HUES64 (cell line): Measurements from ENCODE around the gene PSMC6.

ENCODE experiments used
- H3K27ac ChIP-seq: 2 replicates; pipeline ENCODE4 v1.7.0; 2013; ENCODE audit warnings: low read depth, low read length, inconsistent platforms
- H3K27me3 ChIP-seq: 2 replicates; pipeline ENCODE4 v1.6.1; 2013; ENCODE audit warnings: mild to moderate bottlenecking, low read length; ENCODE audit not compliant: insufficient read depth
- H3K36me3 ChIP-seq: 2 replicates; pipeline ENCODE4 v1.6.1; 2013; ENCODE audit warnings: mild to moderate bottlenecking, low read length; ENCODE audit not compliant: insufficient read depth
- H3K4me1 ChIP-seq: 2 replicates; pipeline ENCODE4 v1.6.1; 2013; ENCODE audit warnings: mild to moderate bottlenecking, low read length, moderate library complexity; ENCODE audit not compliant: insufficient read depth
- H3K4me3 ChIP-seq: 2 replicates; pipeline ENCODE4 v1.5.1; 2013; ENCODE audit warnings: mild to moderate bottlenecking, low read length, moderate library complexity
- H3K9ac ChIP-seq: 2 replicates; pipeline ENCODE4 v1.6.1; 2013; ENCODE audit warnings: mild to moderate bottlenecking, low read depth, low read length
- H3K9me3 ChIP-seq: 2 replicates; pipeline ENCODE4 v1.6.1; 2013; ENCODE audit warnings: low read depth, low read length; ENCODE audit not compliant: insufficient read depth
- WGBS: fragments of 150-250, 120-280 bp; methylation state at CpG from one replicate; pipeline ENCODE4 v1.1.7; 2013; ENCODE audit warnings: missing lambda C conversion rate; 5-methylcytosine and 5-hydroxymethylcytosine counted together

PSMC6 gene

DNA sequence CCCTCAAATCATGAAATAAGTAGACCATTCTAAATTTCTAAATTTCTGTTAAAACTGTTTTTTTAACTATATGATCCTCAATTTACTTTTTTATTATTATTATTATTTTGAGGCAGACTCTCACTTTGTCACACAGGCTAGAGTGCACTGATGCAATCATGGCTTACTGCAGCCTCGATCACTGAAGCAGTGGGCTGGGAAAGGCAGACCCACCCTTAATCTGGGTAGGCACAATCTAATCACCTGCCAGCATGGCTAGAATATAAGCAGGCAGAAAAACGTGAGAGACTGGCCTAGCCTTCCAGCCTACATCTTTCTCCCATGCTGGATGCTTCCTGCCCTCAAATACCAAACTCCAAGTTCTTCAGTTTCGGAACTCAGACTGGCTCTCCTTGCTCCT is 14.0 kb upstream of the PSMC6 start:
- Histone ChIP-seq H3K36me3 (no peaks in the 10 kb centered on the region), H3K27ac (no peak overlapping the region), H3K4me1 (peaks cover 22% of the 10 kb centered on the region), H3K4me3 (no peak overlapping the region), H3K27me3 (peaks cover 11% of the 10 kb centered on the region; the same call in 1 of the 2 replicates), H3K9ac (no peak overlapping the region), H3K9me3 (no peaks in the 10 kb centered on the region)
- WGBS: 83% methylated on average over 3 of the region's 3 CpGs

DNA sequence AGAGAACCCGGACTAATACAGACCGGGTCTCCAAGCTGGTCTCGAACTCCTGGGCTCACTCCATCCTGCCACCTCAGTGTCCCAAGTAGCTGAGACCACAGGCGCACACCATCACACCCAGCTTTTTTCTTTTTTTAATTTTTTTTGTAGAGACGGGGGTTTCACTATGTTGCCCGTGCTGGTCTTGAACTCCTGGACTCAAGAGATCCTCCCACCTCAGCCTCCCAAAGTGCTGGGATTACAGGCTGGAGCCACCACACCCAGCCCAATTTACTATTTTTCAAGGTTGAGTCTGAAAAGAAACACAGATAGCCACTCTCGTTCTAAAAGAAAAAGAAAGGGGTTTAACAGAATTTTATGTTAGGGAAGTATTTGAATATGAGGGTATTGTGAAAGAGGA is 13.5 kb upstream of the PSMC6 start:
- Histone ChIP-seq H3K36me3 (no peaks in the 10 kb centered on the region), H3K27ac (no peak overlapping the region), H3K9me3 (no peaks in the 10 kb centered on the region), H3K27me3 (peaks cover 11% of the 10 kb centered on the region; the same call in 1 of the 2 replicates), H3K4me1 (peaks cover 22% of the 10 kb centered on the region), H3K4me3 (0 out of 2 replicates have a peak overlapping the region, but pooled peaks have one; percentile 75), H3K9ac (no peak overlapping the region)
- WGBS: 96% methylated on average over 7 of the region's 7 CpGs

DNA sequence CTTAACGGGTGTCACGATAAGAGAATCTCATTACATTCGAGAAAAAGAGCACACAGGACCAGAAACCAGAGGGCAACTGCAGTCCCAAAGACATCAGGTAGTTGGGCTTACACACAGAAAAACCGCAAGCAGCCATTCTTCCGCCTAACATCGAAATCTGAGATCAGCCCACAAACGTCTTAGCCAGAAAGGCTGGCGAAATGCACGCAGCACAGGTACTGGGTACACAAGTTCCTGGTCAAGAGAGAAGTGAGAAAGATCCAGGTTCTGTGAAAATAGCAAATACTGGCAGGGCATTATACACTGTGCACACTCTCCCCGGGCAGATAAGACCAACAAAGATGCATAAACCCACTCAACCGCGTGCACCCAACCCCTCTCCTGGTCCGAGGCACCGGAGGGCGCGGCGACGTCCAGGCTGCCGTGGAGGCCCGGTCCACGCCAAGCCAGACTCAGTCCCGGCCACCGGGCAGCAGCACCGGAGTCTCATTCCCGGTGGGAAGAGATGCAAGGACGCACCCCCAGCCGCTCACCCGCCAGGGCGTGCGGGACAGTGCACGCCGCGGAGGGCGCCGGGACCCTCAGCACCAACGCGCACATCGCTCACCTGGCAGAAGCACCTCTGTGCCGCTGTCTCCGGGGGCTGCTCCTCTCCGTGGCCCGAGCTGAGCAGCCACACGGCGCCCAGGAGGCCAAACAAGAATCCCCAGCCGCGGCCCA is 12.1 kb upstream of the PSMC6 start:
- Histone ChIP-seq H3K27ac (peak overlapping the region; percentile 32; the same call in 1 of the 2 replicates), H3K27me3 (peaks cover 11% of the 10 kb centered on the region; the same call in 1 of the 2 replicates), H3K9ac (peak overlapping the region; percentile 73), H3K4me1 (peaks cover 22% of the 10 kb centered on the region), H3K4me3 (peak overlapping the region; percentile 75), H3K36me3 (no peaks in the 10 kb centered on the region), H3K9me3 (no peaks in the 10 kb centered on the region)
- WGBS: 1% methylated on average over 46 of the region's 46 CpGs

DNA sequence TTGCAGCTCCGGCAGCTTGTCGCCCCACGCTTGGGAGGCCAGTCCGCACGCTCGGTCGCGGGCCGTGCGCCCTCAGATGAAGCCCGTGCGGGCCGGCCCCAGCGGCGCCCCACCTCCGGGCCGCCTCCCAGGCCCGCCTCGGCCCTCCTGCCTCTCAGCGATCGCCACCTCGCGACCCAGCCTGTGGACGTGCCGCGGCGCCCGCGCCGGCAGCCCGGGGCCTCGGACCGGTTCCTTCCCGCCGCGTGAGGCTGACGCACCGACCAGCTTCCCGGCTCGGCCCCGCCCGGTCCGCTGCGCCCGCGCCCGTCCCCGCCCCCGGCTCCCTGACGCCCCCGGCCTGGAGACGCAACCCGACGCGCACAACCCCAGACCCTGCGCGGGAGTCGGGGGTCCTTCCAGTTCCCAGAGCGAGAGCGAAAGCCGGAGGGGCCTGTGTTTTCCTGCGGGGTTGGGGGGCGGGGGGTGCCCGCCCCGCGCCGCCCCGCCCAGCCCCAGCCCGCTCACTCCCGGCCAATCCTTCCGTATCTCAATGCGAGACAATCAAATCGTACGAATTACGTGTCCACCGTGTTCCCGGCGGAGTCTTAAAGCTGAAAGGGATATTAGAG is 11.4 kb upstream of the PSMC6 start, which contains the start of gene ERO1A:
Gene ERO1A, minus strand, starts transcription at position 78 of the 611 bp plus-strand sequence. Its CDS starts 77 bp downstream, at position 1.
- H3K27me3 ChIP-seq: peaks cover 11% of the 10 kb centered on the region; the same call in 1 of the 2 replicates
- no peaks in the 10 kb centered on the region for H3K36me3 ChIP-seq
- under 1% methylated on average over 78 of the region's 78 CpGs for WGBS
- peak within 1 kb of the TSS; percentile 75 for H3K4me3 ChIP-seq
- peak within 1 kb of the TSS; percentile 32; the same call in 1 of the 2 replicates for H3K27ac ChIP-seq
- peak within 1 kb of the TSS; percentile 73 for H3K9ac ChIP-seq
- peaks cover 22% of the 10 kb centered on the region for H3K4me1 ChIP-seq
- no peaks in the 10 kb centered on the region for H3K9me3 ChIP-seq

DNA sequence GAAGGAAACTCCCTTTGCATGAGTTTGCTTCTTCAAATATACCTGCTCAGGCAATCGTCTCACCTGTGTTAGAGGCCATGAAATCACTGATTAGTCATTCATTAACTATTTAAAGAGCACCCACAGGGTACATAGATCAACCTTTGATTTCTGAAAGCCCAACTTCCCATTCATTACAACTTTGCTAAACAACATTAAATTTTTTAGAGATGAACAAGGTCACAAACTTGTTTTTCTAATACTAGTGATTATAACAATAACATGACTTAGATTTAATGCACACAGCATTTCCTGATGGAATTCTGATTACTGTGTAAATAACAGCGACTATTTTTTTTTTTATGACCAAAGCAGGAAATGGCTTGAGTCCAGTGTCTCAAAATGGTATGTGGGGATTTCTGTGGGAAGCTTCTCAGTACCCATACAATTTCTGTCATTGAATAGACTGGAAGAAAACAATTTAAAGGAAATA is 6.3 kb upstream of the PSMC6 start:
- WGBS: 79% methylated on average over 2 of the region's 2 CpGs
- no peaks in the 10 kb centered on the region for H3K9me3 ChIP-seq
- H3K4me1 ChIP-seq: no peaks in the 10 kb centered on the region
- H3K4me3 ChIP-seq: no peak overlapping the region
- no peak overlapping the region for H3K9ac ChIP-seq
- no peak overlapping the region for H3K27ac ChIP-seq
- no peaks in the 10 kb centered on the region for H3K36me3 ChIP-seq
- H3K27me3 ChIP-seq: no peaks in the 10 kb centered on the region

DNA sequence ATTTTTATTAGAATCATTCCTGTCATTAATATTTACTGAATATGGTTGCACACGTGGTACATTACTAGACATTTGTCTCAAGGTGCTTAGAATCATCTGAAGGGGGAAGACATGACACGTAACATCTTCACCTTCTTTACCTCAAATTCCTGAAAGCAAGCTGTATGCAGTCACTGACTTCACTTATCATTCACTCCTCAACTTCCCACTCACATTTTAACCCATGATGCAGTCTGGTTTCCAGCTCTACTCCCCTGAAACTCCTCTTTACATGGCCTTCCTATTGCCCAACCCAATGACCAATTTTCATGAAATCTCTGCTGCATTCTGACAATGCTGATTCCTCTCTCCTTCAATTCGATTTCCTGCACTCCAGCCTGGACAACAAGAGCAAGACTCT is 5.8 kb upstream of the PSMC6 start:
- H3K27ac ChIP-seq: no peak overlapping the region
- H3K9ac ChIP-seq: no peak overlapping the region
- no peaks in the 10 kb centered on the region for H3K4me1 ChIP-seq
- H3K36me3 ChIP-seq: no peaks in the 10 kb centered on the region
- no peaks in the 10 kb centered on the region for H3K27me3 ChIP-seq
- 81% methylated on average over 3 of the region's 3 CpGs for WGBS
- no peaks in the 10 kb centered on the region for H3K9me3 ChIP-seq
- no peak overlapping the region for H3K4me3 ChIP-seq

DNA sequence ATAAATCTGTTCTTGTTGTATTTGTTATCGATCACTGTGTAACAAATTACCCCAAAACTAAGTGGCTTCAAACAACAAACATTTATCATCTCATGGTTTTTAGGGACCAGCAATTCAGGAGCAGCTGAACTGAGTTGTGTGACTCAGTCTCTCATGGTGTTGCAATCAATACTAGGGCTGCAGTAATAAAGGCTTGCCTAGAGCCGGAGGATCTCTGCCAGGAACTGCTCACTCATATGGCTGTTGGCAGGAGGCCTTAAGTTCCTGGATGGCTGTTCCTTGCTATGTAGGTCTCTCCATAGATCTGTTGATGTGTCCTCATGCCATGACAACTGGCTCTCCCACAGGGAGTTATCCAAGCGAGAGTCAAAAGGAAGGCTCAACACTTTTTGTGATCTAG is 3.8 kb upstream of the PSMC6 start:
- no peak overlapping the region for H3K27ac ChIP-seq
- no peaks in the 10 kb centered on the region for H3K27me3 ChIP-seq
- no peak overlapping the region for H3K4me3 ChIP-seq
- H3K9me3 ChIP-seq: no peaks in the 10 kb centered on the region
- H3K4me1 ChIP-seq: peaks cover 7% of the 10 kb centered on the region
- H3K9ac ChIP-seq: no peak overlapping the region
- peaks cover under 1% of the 10 kb centered on the region; the same call in 1 of the 2 replicates for H3K36me3 ChIP-seq
- WGBS: 92% methylated on average over 2 of the region's 3 CpGs

DNA sequence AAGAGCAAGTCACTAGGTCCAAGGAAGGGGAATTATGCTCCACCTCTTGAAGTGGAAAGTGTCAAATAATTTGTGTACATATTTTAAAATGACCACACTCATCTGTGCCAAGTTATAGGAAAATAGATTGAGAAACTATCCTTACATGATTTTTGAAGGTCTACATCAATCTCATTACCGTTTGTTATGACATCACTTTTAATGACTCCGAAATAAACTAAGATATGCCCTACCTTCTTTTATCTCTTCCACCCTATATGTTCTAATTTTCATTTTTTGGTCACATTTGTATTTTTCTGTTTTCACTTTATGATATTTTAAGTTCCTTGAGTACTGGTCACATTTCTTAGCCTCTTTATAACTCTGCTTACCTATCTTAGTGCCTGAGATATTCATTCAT is 3.3 kb upstream of the PSMC6 start:
- Histone ChIP-seq H3K4me1 (peaks cover 10% of the 10 kb centered on the region), H3K36me3 (peaks cover 5% of the 10 kb centered on the region), H3K27ac (no peak overlapping the region), H3K9ac (no peak overlapping the region), H3K27me3 (no peaks in the 10 kb centered on the region), H3K9me3 (no peaks in the 10 kb centered on the region), H3K4me3 (no peak overlapping the region)
- 75% methylated on average over 2 of the region's 2 CpGs for WGBS

DNA sequence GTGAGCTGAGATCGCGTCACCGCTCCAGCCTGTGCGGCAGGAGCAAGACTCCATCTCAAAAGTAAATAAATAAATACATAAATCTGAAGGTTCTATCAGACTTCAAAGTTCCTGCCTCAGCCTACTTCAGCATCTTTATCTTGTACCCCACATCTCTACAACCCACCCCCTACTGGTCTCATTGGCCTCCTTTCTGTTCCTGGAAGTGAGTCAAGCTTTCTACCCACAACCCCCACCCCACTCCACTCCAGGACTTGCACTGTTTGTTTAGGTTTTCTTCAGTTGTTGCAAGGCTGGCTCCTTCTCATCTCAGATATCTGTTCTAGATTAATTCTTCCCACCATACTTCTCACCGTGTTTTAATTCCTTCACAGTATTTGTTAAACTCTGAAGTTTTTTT is 714 bp upstream of the PSMC6 start:
- H3K4me1 ChIP-seq: peaks cover 10% of the 10 kb centered on the region
- no peaks in the 10 kb centered on the region for H3K9me3 ChIP-seq
- H3K36me3 ChIP-seq: peaks cover 30% of the 10 kb centered on the region
- H3K4me3 ChIP-seq: peak overlapping the region; percentile 83
- no peaks in the 10 kb centered on the region for H3K27me3 ChIP-seq
- H3K27ac ChIP-seq: peak overlapping the region; percentile 65
- peak overlapping the region; percentile 76; the same call in 1 of the 2 replicates for H3K9ac ChIP-seq
- WGBS: 100% methylated on average over 2 of the region's 5 CpGs

DNA sequence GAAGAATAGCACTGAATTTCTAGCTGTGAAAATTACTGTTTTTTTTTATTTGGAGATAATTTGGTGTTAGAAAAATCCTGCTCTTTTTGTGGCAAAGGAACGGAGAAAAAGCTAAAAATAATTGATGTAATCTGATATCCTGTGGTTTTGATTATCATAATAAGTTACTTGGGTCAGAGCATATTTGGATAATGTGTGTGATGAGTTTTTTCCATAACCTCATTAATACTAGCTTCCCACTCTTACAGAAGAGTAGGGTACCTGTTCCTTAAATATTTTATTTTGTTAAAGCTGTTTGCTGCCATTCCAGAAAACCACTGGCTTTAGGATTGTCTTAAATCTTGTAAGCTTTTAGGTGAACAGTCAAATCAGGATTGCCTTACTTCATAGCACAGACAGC is 4.7 kb downstream of the PSMC6 start:
- no peak overlapping the region for H3K9ac ChIP-seq
- peaks cover 82% of the 10 kb centered on the region for H3K36me3 ChIP-seq
- H3K4me1 ChIP-seq: peaks cover 6% of the 10 kb centered on the region
- H3K4me3 ChIP-seq: no peak overlapping the region
- H3K9me3 ChIP-seq: no peaks in the 10 kb centered on the region
- H3K27ac ChIP-seq: no peak overlapping the region
- WGBS: 100% methylated on average over 1 of the region's 1 CpG
- no peaks in the 10 kb centered on the region for H3K27me3 ChIP-seq

DNA sequence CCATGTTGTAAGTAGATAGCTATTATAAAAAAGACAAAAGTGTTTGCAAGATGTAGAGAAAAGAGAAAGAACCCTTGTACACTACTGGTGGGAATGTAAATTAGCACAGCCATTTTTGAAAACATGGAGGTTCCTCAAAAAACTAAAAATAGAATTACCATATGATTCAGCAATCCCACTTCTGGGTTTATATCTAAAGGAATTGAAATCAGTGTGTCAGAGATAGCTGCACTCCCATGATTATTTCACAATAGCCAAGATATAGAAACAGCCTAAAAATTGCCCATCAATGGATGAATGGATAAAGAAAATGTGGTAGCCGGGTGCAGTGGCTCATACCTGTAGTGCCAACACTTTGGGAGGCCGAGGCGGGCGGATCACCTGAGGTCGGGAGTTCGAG is 9.2 kb downstream of the PSMC6 start:
- no peaks in the 10 kb centered on the region for H3K9me3 ChIP-seq
- no peaks in the 10 kb centered on the region for H3K27me3 ChIP-seq
- no peak overlapping the region for H3K27ac ChIP-seq
- 89% methylated on average over 6 of the region's 6 CpGs for WGBS
- peaks cover 98% of the 10 kb centered on the region for H3K36me3 ChIP-seq
- H3K4me3 ChIP-seq: no peak overlapping the region
- H3K9ac ChIP-seq: no peak overlapping the region
- no peaks in the 10 kb centered on the region for H3K4me1 ChIP-seq
